ENCODE results near the gene FRAS1. TPM values are rescaled to one million over a fixed set of nuclear protein-coding genes. Genes with fewer than 3 reads are reported as not detected.
"Not testable (repeated sequence)": the region's sequence is repeated elsewhere in the genome, so short reads cannot be mapped to it uniquely, and the experiment has no call there.

FRAS1 gene
- total and polyA plus RNA-seq, 8 donors: 15.3 to 48.9 (median 40.4) TPM

DNA sequence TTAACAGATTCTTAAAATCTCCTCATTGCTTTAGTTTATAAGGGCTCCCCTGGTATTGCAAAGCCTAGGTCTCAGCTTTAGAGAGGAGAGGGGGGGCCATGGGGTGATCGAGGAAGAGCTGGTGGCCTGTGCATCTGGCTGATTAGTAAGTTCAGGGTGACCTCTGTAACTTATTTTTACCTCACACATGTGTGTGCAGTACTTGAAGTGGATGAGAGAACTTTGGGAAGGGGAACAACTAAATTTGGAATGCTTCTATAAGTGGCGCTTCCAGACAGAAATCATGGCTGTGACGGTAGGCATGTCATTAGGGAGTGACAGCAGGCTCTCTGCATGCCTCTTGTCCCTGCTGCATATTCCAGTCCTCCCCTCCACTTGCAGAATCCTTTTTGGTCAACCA, 41.9 kb downstream of the FRAS1 start:
- ATAC-seq (no peak), DNase-seq (no peak)
- Histone ChIP-seq H3K9me3 (no peaks in the 10 kb centered on the region), H3K36me3 (no peaks in the 10 kb centered on the region), H3K4me3 (no peak overlapping the region), H3K27ac (no peak overlapping the region), H3K27me3 (no peaks in the 10 kb centered on the region), H3K4me1 (peaks cover 0 to 4% of the 10 kb centered on the region in 2 donors)
- intact Hi-C loops (cut with DNase I): no loop called here
- TF ChIP-seq, protein P1, sequence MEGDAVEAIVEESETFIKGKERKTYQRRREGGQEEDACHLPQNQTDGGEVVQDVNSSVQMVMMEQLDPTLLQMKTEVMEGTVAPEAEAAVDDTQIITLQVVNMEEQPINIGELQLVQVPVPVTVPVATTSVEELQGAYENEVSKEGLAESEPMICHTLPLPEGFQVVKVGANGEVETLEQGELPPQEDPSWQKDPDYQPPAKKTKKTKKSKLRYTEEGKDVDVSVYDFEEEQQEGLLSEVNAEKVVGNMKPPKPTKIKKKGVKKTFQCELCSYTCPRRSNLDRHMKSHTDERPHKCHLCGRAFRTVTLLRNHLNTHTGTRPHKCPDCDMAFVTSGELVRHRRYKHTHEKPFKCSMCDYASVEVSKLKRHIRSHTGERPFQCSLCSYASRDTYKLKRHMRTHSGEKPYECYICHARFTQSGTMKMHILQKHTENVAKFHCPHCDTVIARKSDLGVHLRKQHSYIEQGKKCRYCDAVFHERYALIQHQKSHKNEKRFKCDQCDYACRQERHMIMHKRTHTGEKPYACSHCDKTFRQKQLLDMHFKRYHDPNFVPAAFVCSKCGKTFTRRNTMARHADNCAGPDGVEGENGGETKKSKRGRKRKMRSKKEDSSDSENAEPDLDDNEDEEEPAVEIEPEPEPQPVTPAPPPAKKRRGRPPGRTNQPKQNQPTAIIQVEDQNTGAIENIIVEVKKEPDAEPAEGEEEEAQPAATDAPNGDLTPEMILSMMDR (IDR thresholded peaks at IDR 0.05): no peak

DNA sequence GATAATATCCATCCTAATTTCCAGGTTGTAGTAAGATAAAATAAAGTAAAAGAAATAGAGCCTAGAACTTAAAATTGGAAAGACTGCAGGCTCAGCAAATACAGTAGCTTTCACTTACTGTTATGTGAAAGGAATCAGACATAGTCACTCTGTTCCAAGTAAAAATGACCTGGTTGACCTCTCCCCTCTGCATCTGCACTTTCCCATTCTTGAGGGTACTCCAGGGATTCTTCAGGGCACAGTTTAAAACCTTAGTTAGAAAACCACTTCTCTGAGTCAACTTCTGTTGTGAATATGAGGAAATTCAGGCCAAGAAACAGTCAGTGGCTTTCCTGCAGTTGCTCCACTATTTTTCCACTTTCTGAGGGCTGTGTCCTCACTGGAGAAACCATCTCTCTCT, 42.9 kb downstream of the FRAS1 start:
- Histone ChIP-seq H3K4me3 (no peak overlapping the region), H3K4me1 (peaks cover 0 to 4% of the 10 kb centered on the region in 2 donors), H3K36me3 (no peaks in the 10 kb centered on the region), H3K27ac (no peak overlapping the region), H3K27me3 (no peaks in the 10 kb centered on the region), H3K9me3 (no peaks in the 10 kb centered on the region)
- intact Hi-C loops (cut with DNase I): no loop called here
- TF ChIP-seq, protein P1 (IDR thresholded peaks at IDR 0.05): no peak
- no peak for DNase-seq
- ATAC-seq: peak; percentile 97

DNA sequence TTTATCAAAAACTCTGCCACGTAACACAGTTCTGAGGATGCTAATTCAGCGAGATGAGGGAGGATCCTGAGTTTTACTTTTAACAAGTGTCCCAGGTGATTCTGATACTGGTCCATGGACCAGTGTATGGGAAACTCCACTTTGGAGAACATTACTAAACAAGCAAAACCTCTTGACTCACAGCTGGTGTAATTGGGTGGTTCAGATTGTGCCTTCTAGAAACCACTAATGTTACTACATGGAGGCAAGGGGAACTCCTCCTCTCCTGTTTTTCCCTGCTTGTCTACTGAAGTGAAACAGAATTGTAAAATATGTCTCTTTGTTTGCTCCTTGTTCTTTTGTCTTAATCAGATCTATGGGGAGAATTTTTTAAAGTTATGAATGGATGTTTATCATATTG, 62.6 kb downstream of the FRAS1 start:
- Histone ChIP-seq H3K4me3 (no peak overlapping the region), H3K9me3 (no peaks in the 10 kb centered on the region), H3K36me3 (no peaks in the 10 kb centered on the region), H3K27me3 (no peaks in the 10 kb centered on the region), H3K4me1 (peaks cover 0 to 9% of the 10 kb centered on the region in 2 donors), H3K27ac (no peak overlapping the region)
- DNase-seq (no peak), ATAC-seq (peak; percentile 27)
- TF ChIP-seq, protein P1 (IDR thresholded peaks at IDR 0.05): no peak
- intact Hi-C loops (cut with DNase I): no loop called here

DNA sequence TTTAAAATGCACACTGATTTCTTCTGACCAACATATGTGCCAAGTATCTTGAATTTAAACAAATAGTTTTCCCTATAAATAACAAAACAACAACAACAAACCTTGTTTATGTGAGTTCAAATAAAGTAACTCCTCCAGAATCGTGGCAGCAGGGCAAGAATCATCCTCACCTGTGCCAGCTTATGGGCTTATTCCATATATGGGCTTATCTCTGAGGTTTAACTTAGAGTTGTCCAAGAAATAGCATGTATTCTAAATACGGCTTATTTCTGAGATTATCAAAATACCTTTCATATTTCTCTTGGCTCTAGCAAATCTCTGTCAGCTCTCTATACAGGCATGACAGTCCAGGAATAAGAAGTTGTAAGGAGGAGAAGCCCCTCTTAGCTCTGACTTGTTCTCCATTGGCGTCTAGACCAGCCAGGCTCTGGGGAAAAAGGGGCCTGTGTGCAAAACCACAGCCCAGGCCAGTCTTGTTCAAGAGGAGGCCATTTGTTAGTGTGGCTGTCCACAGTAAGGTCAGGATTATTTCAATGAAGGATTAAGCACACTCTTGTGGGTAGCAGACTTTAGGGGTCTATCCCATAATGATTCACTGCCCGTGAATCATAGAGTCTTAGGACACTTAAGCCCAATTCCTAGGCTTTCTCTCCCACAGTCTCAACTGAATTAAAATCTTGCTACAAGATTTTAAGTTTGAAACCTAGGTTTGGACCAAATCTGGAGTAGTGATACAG, 63.2 kb downstream of the FRAS1 start:
- ATAC-seq (no peak), DNase-seq (no peak)
- TF ChIP-seq, protein P1 (IDR thresholded peaks at IDR 0.05): no peak
- H3K27me3 ChIP-seq: no peaks in the 10 kb centered on the region
- intact Hi-C loops (cut with DNase I): no loop called here
- H3K27ac ChIP-seq: no peak overlapping the region
- H3K9me3 ChIP-seq: no peaks in the 10 kb centered on the region
- H3K4me1 ChIP-seq: peaks cover 0 to 9% of the 10 kb centered on the region in 2 donors
- H3K36me3 ChIP-seq: no peaks in the 10 kb centered on the region
- no peak overlapping the region for H3K4me3 ChIP-seq

DNA sequence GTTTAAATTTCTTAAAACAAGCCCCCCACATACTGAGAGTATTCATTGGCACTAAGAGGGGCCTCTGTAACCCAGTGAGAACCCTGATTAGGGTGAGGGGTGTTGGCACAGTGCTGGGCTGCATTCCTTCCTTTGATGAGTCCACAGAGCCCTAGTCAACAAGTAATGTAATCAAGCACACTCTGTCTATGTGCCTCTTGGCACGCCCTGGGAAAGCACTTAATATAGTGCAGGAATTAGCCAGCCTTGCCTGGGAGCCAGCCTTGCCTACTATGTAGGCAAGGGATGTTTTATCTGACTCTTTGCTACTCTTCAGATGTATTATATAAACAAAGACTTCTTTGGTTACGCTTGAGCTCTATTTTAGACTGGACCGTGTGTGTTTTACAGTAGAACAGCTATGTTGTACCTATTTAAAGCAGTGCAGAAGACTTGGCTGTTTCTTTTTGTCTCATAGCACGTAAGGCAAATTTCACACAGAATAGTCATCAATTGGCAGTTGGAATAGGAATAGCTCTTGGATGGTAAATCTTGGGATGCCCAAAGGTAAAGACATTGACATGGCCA, 64.3 kb downstream of the FRAS1 start:
- Histone ChIP-seq H3K36me3 (no peaks in the 10 kb centered on the region), H3K4me3 (no peak overlapping the region), H3K27ac (no peak overlapping the region), H3K27me3 (no peaks in the 10 kb centered on the region), H3K4me1 (peaks cover 0 to 9% of the 10 kb centered on the region in 2 donors), H3K9me3 (no peaks in the 10 kb centered on the region)
- intact Hi-C loops (cut with DNase I): no loop called here
- TF ChIP-seq, protein P1 (IDR thresholded peaks at IDR 0.05): no peak
- ATAC-seq: peak; percentile 99
- DNase-seq: peak in 2 of 4 donors; percentile 62 to 72

DNA sequence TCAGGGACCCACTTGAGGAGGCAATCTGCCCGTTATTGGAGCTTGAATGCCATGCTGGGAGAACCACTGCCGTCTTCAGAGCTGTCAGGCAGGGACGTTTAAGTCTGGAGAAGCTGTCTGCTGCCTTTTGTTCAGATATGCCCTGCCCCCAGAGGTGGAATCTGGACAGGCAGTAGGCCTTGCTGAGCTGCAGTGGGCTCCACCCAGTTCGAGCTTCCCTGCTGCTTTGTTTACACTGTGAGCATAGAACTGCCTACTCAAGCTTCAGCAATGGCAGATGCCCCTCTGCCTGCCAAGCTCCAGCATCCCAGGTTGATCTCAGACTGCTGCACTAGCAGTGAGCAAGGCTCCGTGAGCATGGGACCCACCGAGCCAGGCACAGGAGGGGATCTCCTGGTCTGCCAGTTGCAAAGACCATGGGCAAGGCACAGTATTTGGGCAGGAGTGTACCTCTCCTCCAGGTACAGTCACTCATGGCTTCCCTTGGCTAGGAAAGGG, 68.8 kb downstream of the FRAS1 start:
- ATAC-seq; H3K9me3 ChIP-seq; intact Hi-C loops (cut with DNase I); H3K27me3 ChIP-seq; H3K4me3 ChIP-seq; DNase-seq; H3K36me3 ChIP-seq; H3K27ac ChIP-seq; H3K4me1 ChIP-seq: not testable (repeated sequence)
